Islet precursor cell (in vitro differentiated cells): ENCODE results near the gene PIK3R5.

Source experiments
- DNase-seq: peaks from one replicate; pipeline ENCODE4 v3.0.0-alpha.2; 2018

The PIK3R5 gene

GRCh38 chr17:8952191-8952590 is 13.3 kb downstream of the PIK3R5 start:
- no peak for DNase-seq

GRCh38 chr17:8951206-8951605 is 14.3 kb downstream of the PIK3R5 start:
- DNase-seq: no peak

GRCh38 chr17:8949061-8949661 is 16.3 kb downstream of the PIK3R5 start:
- DNase-seq: no peak

GRCh38 chr17:8948462-8948861 is 17.0 kb downstream of the PIK3R5 start:
- DNase-seq: no peak

GRCh38 chr17:8947201-8947600 is 18.3 kb downstream of the PIK3R5 start:
- peak; percentile 51 for DNase-seq

- DNase-seq: peak; percentile 52
These were observed 19.0 kb downstream of the PIK3R5 start for GRCh38 chr17:8946476-8946875.

GRCh38 chr17:8946071-8946470 is 19.4 kb downstream of the PIK3R5 start:
- no peak for DNase-seq

GRCh38 chr17:8944748-8945147 is 20.8 kb downstream of the PIK3R5 start:
- no peak for DNase-seq

GRCh38 chr17:8944083-8944482 is 21.4 kb downstream of the PIK3R5 start:
- DNase-seq: no peak

GRCh38 chr17:8941980-8942622 is 23.4 kb downstream of the PIK3R5 start:
- no peak for DNase-seq

- DNase-seq: peak; percentile 48
These were observed 24.0 kb downstream of the PIK3R5 start for GRCh38 chr17:8941520-8941919.

GRCh38 chr17:8940866-8941471 is 24.5 kb downstream of the PIK3R5 start:
- DNase-seq: peak; percentile 46

GRCh38 chr17:8939496-8940334 is 25.8 kb downstream of the PIK3R5 start:
- no peak for DNase-seq

GRCh38 chr17:8938933-8939332 is 26.6 kb downstream of the PIK3R5 start:
- DNase-seq: no peak

- peak; percentile 51 for DNase-seq
These were observed 30.3 kb downstream of the PIK3R5 start for GRCh38 chr17:8935191-8935590.

GRCh38 chr17:8934346-8934745 is 31.2 kb downstream of the PIK3R5 start:
- no peak for DNase-seq

GRCh38 chr17:8930649-8931048 is 34.9 kb downstream of the PIK3R5 start:
- DNase-seq: no peak

GRCh38 chr17:8928347-8928746 is 37.2 kb downstream of the PIK3R5 start:
- DNase-seq: no peak

- no peak for DNase-seq
These were observed 38.1 kb downstream of the PIK3R5 start for GRCh38 chr17:8927395-8927794.

GRCh38 chr17:8925808-8926207 is 39.7 kb downstream of the PIK3R5 start:
- no peak for DNase-seq

GRCh38 chr17:8925141-8925540 is 40.4 kb downstream of the PIK3R5 start:
- DNase-seq: no peak

- no peak for DNase-seq
These were observed 40.9 kb downstream of the PIK3R5 start for GRCh38 chr17:8924595-8924994.

- no peak for DNase-seq
These were observed 41.7 kb downstream of the PIK3R5 start for GRCh38 chr17:8923762-8924161.

GRCh38 chr17:8922928-8923327 is 42.6 kb downstream of the PIK3R5 start:
- no peak for DNase-seq
